ENCODE data around the gene HMG20A.

GRCh38 chr15:77529394-77530159, 108.9 kb downstream of the HMG20A start:
- TF ChIP-seq CTCF (IDR thresholded peaks at IDR 0.05), result no peak
- no peak for TF ChIP-seq POLR2A (IDR thresholded peaks at IDR 0.05)

Measured in thyroid gland (tissue), 4 donors.